ENCODE data around the gene GRIP2. TPM values are rescaled to one million over a fixed set of nuclear protein-coding genes. Genes with fewer than 3 reads are reported as not detected.

The GRIP2 gene
- total and polyA plus RNA-seq, 2 experiments from 2014 or later: 0.73 to 2.4 TPM

DNA sequence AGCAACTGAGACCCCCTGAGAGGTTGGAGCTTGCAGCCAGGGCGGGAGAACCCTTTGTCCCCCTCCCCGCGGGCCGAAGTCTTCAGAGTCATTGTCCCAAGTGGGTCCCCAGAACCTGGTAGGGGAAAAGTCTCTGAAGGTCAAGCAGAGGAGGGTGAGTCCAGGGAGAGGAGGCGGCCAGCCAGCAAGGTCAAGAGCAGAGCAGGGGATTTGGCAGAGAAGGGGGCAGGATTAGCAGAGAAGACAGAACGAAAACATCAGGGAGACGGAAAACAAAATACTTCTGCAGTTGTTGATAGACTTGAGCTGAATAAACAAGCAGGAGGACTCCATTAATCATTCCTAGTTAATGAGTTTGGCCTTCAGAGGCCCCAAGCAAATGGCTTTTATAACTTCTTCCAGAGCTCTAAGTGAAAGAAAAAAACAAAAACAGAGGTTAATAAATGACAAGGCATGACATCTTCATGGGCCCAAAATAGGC lies 66.7 kb downstream of the GRIP2 start:
- no peak for DNase-seq (ENCODE audit: low spot score)
- Histone ChIP-seq H3K36me3 (replicated peaks; ENCODE audit: insufficient read depth, low read depth) (peaks cover 4% of the 10 kb centered on the region), H3K4me3 (no peak overlapping the region)

DNA sequence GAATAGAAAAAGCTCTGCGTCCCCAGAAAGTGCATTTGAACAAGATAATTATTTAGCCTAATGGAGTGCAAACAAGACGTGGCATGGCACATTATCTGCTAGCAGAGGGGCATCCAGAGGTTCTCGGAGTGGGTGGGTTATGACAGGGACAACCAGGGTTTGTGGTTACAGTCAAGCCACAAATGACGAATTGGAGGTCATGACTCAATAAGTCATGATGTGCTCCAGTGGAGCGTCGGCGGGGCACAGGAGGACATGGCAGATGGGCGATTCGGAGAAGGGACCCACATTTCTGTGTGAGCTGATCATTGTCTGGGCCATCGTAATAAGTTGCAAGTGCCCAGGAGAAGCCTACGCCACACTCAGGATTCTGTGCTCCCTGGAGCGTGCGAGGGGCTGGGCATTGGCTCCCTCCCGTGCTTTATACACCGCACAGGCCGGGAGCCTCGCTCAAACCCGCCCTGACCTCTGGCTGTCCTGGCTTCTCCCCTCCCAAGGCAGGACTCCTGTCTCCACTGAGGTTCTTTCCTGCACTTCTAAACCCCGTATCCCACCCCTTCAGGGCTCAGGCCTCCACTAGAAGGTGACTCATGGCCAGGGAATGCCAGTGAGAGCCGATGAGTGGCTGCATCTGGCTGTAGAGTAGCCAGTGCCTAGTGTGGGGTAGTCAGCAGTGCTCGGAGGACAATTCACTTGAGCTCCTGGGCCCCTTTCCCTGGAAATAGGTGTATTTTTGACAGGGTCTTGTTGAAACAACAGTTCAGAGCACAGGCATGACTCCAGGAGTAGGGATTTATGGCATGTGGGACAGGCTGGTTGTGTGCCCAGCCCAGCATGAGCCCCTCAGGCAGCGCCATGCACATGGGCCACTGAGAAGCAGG lies 67.4 kb downstream of the GRIP2 start:
- WGBS (ENCODE audit: low lambda C conversion rate, missing lambda C conversion rate): 70% methylated on average over 22 of the region's 22 CpGs
- H3K4me1 ChIP-seq (ENCODE audit: insufficient read depth): peaks cover 11% of the 10 kb centered on the region
- no peaks in the 10 kb centered on the region for H3K27me3 ChIP-seq
- no peaks in the 10 kb centered on the region for H4K20me1 ChIP-seq (ENCODE audit: insufficient read depth, poor library complexity, severe bottlenecking)
- H3K9me2 ChIP-seq (replicated peaks; ENCODE audit: insufficient read depth): no peaks in the 10 kb centered on the region
- H3K9me3 ChIP-seq (ENCODE audit: low read depth): no peaks in the 10 kb centered on the region
- H3K36me3 ChIP-seq (replicated peaks; ENCODE audit: insufficient read depth, low read depth): no peaks in the 10 kb centered on the region
- no peaks in the 10 kb centered on the region for H3K79me2 ChIP-seq
- TF ChIP-seq EZH2 (IDR thresholded peaks at IDR 0.05; ENCODE audit: borderline replicate concordance) (no peak), EZH2phosphoT487 (IDR thresholded peaks at IDR 0.05; ENCODE audit: low read depth, severe bottlenecking, unreplicated experiment) (no peak)
- TF ChIP-seq, protein P1, sequence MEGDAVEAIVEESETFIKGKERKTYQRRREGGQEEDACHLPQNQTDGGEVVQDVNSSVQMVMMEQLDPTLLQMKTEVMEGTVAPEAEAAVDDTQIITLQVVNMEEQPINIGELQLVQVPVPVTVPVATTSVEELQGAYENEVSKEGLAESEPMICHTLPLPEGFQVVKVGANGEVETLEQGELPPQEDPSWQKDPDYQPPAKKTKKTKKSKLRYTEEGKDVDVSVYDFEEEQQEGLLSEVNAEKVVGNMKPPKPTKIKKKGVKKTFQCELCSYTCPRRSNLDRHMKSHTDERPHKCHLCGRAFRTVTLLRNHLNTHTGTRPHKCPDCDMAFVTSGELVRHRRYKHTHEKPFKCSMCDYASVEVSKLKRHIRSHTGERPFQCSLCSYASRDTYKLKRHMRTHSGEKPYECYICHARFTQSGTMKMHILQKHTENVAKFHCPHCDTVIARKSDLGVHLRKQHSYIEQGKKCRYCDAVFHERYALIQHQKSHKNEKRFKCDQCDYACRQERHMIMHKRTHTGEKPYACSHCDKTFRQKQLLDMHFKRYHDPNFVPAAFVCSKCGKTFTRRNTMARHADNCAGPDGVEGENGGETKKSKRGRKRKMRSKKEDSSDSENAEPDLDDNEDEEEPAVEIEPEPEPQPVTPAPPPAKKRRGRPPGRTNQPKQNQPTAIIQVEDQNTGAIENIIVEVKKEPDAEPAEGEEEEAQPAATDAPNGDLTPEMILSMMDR (IDR thresholded peaks at IDR 0.05; ENCODE audit: poor library complexity): no peak
- no peak overlapping the region for H3K4me2 ChIP-seq
- no peak overlapping the region for H3K4me3 ChIP-seq
- no peak overlapping the region for H2AFZ ChIP-seq
- H3K27ac ChIP-seq: peak overlapping the region; percentile 63
- peak; percentile 69 for DNase-seq (ENCODE audit: low spot score)

More for the DNA sequence above, 66.7 kb downstream of the GRIP2 start:
- peak overlapping the region; percentile 63 for H3K27ac ChIP-seq
- H4K20me1 ChIP-seq (ENCODE audit: insufficient read depth, poor library complexity, severe bottlenecking): no peaks in the 10 kb centered on the region
- 95% methylated on average over 7 of the region's 7 CpGs for WGBS (ENCODE audit: low lambda C conversion rate, missing lambda C conversion rate)
- H3K79me2 ChIP-seq: no peaks in the 10 kb centered on the region
- no peak overlapping the region for H2AFZ ChIP-seq
- no peak overlapping the region for H3K4me2 ChIP-seq
- H3K9me2 ChIP-seq (replicated peaks; ENCODE audit: insufficient read depth): no peaks in the 10 kb centered on the region
- H3K4me1 ChIP-seq (ENCODE audit: insufficient read depth): peaks cover 11% of the 10 kb centered on the region
- H3K9me3 ChIP-seq (ENCODE audit: low read depth): no peaks in the 10 kb centered on the region
- TF ChIP-seq EZH2phosphoT487 (IDR thresholded peaks at IDR 0.05; ENCODE audit: low read depth, severe bottlenecking, unreplicated experiment): no peak
- TF ChIP-seq, protein P1 (IDR thresholded peaks at IDR 0.05; ENCODE audit: poor library complexity): no peak
- no peaks in the 10 kb centered on the region for H3K27me3 ChIP-seq

- Histone ChIP-seq H3K9me2 (replicated peaks; ENCODE audit: insufficient read depth) (no peaks in the 10 kb centered on the region), H3K36me3 (replicated peaks; ENCODE audit: insufficient read depth, low read depth) (no peaks in the 10 kb centered on the region), H2AFZ (no peak overlapping the region), H3K4me2 (no peak overlapping the region), H3K27ac (no peak overlapping the region), H3K79me2 (no peaks in the 10 kb centered on the region), H4K20me1 (ENCODE audit: insufficient read depth, poor library complexity, severe bottlenecking) (no peaks in the 10 kb centered on the region), H3K27me3 (no peaks in the 10 kb centered on the region), H3K4me1 (ENCODE audit: insufficient read depth) (peaks cover 11% of the 10 kb centered on the region), H3K9me3 (ENCODE audit: low read depth) (no peaks in the 10 kb centered on the region), H3K4me3 (no peak overlapping the region)
- TF ChIP-seq EZH2 (IDR thresholded peaks at IDR 0.05; ENCODE audit: borderline replicate concordance): no peak
- TF ChIP-seq, protein P1 (IDR thresholded peaks at IDR 0.05; ENCODE audit: poor library complexity): no peak
- TF ChIP-seq EZH2phosphoT487 (IDR thresholded peaks at IDR 0.05; ENCODE audit: low read depth, severe bottlenecking, unreplicated experiment): no peak
- 91% methylated on average over 10 of the region's 10 CpGs for WGBS (ENCODE audit: low lambda C conversion rate, missing lambda C conversion rate)
- no peak for DNase-seq (ENCODE audit: low spot score)
Observed at GRCh38 chr3:14471690-14472089, 68.5 kb downstream of the GRIP2 start.

All from hepatocyte (in vitro differentiated cells).